K562 (cell line): ENCODE measurements around the gene RNF214. TPM values are rescaled to one million over a fixed set of nuclear protein-coding genes. Genes with fewer than 3 reads are reported as not detected.

Experiments
- AFF1 ChIP-seq, 2 experiments: fragments of 450-650 bp; IDR thresholded peaks; 2 replicates each; pipeline ENCODE4 v1.6.1; 2018; ENCODE audit warnings: mild to moderate bottlenecking in 2 of 2, low read depth in 1 of 2; ENCODE audit not compliant: partially characterized antibody in 2 of 2
- ATF7 ChIP-seq: fragments of 450-650 bp; IDR thresholded peaks from 2 replicates; pipeline ENCODE4 v1.7.1; 2014; ENCODE audit warnings: mild to moderate bottlenecking, moderate library complexity
- CHD1 ChIP-seq: fragments of 200-600 bp; sonication (generic); IDR thresholded peaks from one replicate; pipeline ENCODE4 v1.6.1; 2012; ENCODE audit warnings: mild to moderate bottlenecking, moderate library complexity, low read length, inconsistent platforms
- CUX1 ChIP-seq: fragments of 200-800 bp; sonication (Bioruptor generic); IDR thresholded peaks from 2 replicates; pipeline ENCODE4 v1.6.1; 2016; ENCODE audit warnings: missing genetic modification characterization, missing compliant biosample characterization
- EP300 ChIP-seq: IDR thresholded peaks from 2 replicates; pipeline ENCODE4 v1.6.1; 2012; ENCODE audit warnings: low read length, improper control_type of control experiment
- ETS2 ChIP-seq: IDR thresholded peaks from 2 replicates; pipeline ENCODE4 v1.6.1; 2016; ENCODE audit warnings: borderline replicate concordance, missing genetic modification characterization, mild to moderate bottlenecking, moderate library complexity, missing compliant biosample characterization; ENCODE audit not compliant: poor library complexity, severe bottlenecking
- HDGF ChIP-seq: fragments of 450-650 bp; IDR thresholded peaks from 2 replicates; pipeline ENCODE4 v1.6.1; 2016
- RFX1 ChIP-seq: fragments of 450-650 bp; IDR thresholded peaks from 2 replicates; pipeline ENCODE4 v1.6.1; 2016; ENCODE audit warnings: mild to moderate bottlenecking, moderate library complexity
- STAG1 ChIP-seq: sonication (generic); formaldehyde crosslinking; IDR thresholded peaks from 2 replicates; pipeline ENCODE4 v1.5.0; 2020; ENCODE audit warnings: missing genetic modification reagents, borderline replicate concordance
- ZNF639 ChIP-seq, 2 experiments: fragments of 200-800 bp in 1 of 2; sonication (Bioruptor generic) in 1 of 2; sonication (generic) in 1 of 2; formaldehyde crosslinking in 1 of 2; IDR thresholded peaks in 1 of 2; conservative IDR thresholded peaks in 1 of 2; 2 replicates each; pipeline versions ENCODE4 v1.5.0 to v1.6.1; 2016 to 2020; ENCODE audit warnings: missing compliant biosample characterization in 1 of 2, missing genetic modification characterization in 1 of 2, missing genetic modification reagents in 1 of 2
- polyA plus RNA-seq, 8 experiments: library from polyadenylated mRNA; depleted of rRNA in 4 of 8; stranded (reverse) in 5 of 8; unstranded in 3 of 8; fragments of >200 nt; fragmentation: Nextera tagmentation in 2 of 8; fragmentation: Illumina TruSeq in 1 of 8; extraction: Ambion mirVana in 2 of 8; extraction: Trizol in 1 of 8; gene quantifications; 2 replicates each; pipeline versions ENCODE4 v1.2.1 to v1.2.3, GENCODE V29; 2011 to 2014; ENCODE audit warnings: inconsistent platforms in 1 of 8, missing spikeins in 1 of 8
- total RNA-seq, 7 experiments: library from RNA; depleted of rRNA in 6 of 7; stranded (reverse); fragments of >200 nt in 6 of 7; fragmentation: Illumina TruSeq in 2 of 7; extraction: Trizol in 2 of 7; gene quantifications; 2 replicates each; pipeline versions ENCODE4 v1.2.1 to v1.2.3, GENCODE V29; 2011 to 2021; ENCODE audit warnings: low replicate concordance in 1 of 7
- TF ChIP-seq, protein P1 (sequence below), 2 experiments: fragments of 450-650 bp; IDR thresholded peaks; 2 replicates each; pipeline ENCODE4 v1.6.1; 2016

RNF214 gene
- total and polyA plus RNA-seq, 9 of the 15 experiments (the other 6 are each of a cell fraction or from before 2014, with no cell fraction given): 6.6 to 24.8 (median 11.9) TPM

DNA sequence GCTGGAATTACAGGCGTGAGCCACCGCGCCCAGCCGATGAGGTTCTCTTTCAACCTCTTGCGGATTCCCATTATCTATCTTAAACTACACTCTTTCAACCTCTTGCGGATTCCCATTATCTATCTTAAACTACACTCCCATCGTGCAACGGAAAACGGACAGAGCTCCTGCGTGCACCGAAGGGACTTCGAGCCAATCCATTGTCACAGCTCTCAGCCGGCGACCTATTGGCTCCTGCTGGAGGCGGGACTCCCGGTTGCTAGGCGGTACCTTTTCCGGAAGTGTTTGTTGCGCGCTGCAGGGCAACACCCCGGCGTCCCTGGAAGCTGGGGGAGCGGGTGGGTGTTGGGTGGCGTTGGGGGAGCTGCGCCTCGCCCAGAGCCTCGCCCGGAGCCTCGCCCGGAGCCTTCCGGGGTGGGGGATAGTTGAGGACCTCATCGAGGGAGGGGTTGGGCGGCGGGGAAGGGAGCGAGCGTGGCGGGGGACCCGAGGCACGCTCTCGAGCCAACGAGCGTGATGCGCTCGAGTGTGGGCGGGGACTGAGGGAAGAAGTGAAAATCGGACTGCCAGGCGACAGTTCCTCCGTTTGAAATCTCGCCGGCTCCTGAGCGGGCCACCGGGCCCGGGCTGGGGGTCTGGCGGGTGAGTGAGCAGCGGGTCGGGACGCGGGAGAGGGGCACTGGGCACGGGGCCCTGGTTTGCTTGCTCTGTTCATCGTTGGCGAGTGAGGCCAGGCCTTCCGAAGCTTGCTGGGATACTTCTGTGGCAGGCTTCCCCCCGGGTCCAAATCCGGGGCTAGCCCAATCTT lies 95.3 kb downstream of the RNF214 start, which contains the start of gene CEP164 (continued):
- TF ChIP-seq AFF1 (IDR thresholded peaks at IDR 0.05; ENCODE audit: low read depth in 1 of 2, partially characterized antibody in 2 of 2) (peak in 1 of 2 experiments; percentile 72), ETS2 (tag) (no peak), STAG1 (no peak), EP300 (peak; percentile 66; the same call in 1 of the 2 replicates), RFX1 (peak; percentile 96), ATF7 (peak; percentile 77), CUX1 (CRISPR knock-in tag) (no peak), HDGF (no peak), ZNF639 (CRISPR knock-in tag; conservative IDR thresholded peaks at IDR 0.05 in 1 of 2, IDR thresholded peaks at IDR 0.05 in 1 of 2) (no peak), CHD1 (no peak)
- TF ChIP-seq, protein P1, sequence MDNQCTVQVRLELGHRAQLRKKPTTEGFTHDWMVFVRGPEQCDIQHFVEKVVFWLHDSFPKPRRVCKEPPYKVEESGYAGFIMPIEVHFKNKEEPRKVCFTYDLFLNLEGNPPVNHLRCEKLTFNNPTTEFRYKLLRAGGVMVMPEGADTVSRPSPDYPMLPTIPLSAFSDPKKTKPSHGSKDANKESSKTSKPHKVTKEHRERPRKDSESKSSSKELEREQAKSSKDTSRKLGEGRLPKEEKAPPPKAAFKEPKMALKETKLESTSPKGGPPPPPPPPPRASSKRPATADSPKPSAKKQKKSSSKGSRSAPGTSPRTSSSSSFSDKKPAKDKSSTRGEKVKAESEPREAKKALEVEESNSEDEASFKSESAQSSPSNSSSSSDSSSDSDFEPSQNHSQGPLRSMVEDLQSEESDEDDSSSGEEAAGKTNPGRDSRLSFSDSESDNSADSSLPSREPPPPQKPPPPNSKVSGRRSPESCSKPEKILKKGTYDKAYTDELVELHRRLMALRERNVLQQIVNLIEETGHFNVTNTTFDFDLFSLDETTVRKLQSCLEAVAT (IDR thresholded peaks at IDR 0.05): no peak
